AG04450 (cell line): Measurements from ENCODE around the gene PC. TPM values are rescaled to one million over a fixed set of nuclear protein-coding genes. Genes with fewer than 3 reads are reported as not detected.

Experiments used
- CTCF ChIA-PET: fragments of 300-600, 350-600 bp; formaldehyde crosslinking; extraction: SDS; loops from one replicate; lab custom pipeline; 2022; ENCODE audit warnings: antibody characterized with exemption, inconsistent platforms; lab: Charles Lee
- POLR2A ChIA-PET: fragments of 350-600 bp; formaldehyde crosslinking; extraction: SDS; loops from one replicate; lab custom pipeline; 2021; ENCODE audit warnings: antibody characterized with exemption, inconsistent platforms; lab: Yijun Ruan, JAX
- DNase-seq: peaks from one replicate; pipeline ENCODE4 v3.0.0-alpha.2; 2011; ENCODE audit warnings: low read depth, low spot score
- H3K27ac ChIP-seq: one replicate; pipeline ENCODE4 v1.5.1; 2012; ENCODE audit warnings: low read depth, low read length, control low read depth
- H3K27me3 ChIP-seq: one replicate; pipeline ENCODE4 v1.6.0; 2012; ENCODE audit warnings: low read length; ENCODE audit not compliant: control insufficient read depth, insufficient read depth
- H3K4me3 ChIP-seq: 2 replicates; pipeline ENCODE4 v1.5.1; 2011; ENCODE audit warnings: mild to moderate bottlenecking, low read depth, low read length, control low read depth
- H3K9me3 ChIP-seq: 2 replicates; pipeline ENCODE4 v1.5.1; 2012; ENCODE audit warnings: low read length; ENCODE audit not compliant: control insufficient read depth, insufficient read depth
- CTCF ChIP-seq: IDR thresholded peaks from 2 replicates; pipeline ENCODE4 v1.5.1; 2011; ENCODE audit warnings: low read depth, low read length, control low read depth, inconsistent platforms
- polyA plus RNA-seq: library from polyadenylated mRNA; depleted of rRNA; stranded (reverse); fragments of >200 nt; gene quantifications from 2 replicates; pipeline ENCODE4 v1.2.3, GENCODE V29; 2011

PC gene
- polyA plus RNA-seq, 1 experiment, result 12.1 TPM

- Histone ChIP-seq H3K27me3 (no peaks in the 10 kb centered on the region), H3K4me3 (no peak overlapping the region), H3K9me3 (no peaks in the 10 kb centered on the region), H3K27ac (no peak overlapping the region)
- TF ChIP-seq CTCF, result no peak
- DNase-seq, result no peak
- ChIA-PET CTCF (no interaction called here), POLR2A (no interaction called here)
Observed at GRCh38 chr11:66910669-66911068, 47.5 kb downstream of the PC start.

GRCh38 chr11:66910016-66910415 lies 48.2 kb downstream of the PC start:
- Histone ChIP-seq H3K4me3 (no peak overlapping the region), H3K9me3 (no peaks in the 10 kb centered on the region), H3K27ac (no peak overlapping the region), H3K27me3 (no peaks in the 10 kb centered on the region)
- TF ChIP-seq CTCF, result no peak
- POLR2A ChIA-PET, result no interaction called here
- DNase-seq, result no peak
- CTCF ChIA-PET, result no interaction called here

GRCh38 chr11:66909181-66909580 lies 49.0 kb downstream of the PC start:
- CTCF ChIA-PET, result no interaction called here
- no peak for TF ChIP-seq CTCF
- Histone ChIP-seq H3K27me3 (no peaks in the 10 kb centered on the region), H3K27ac (no peak overlapping the region), H3K4me3 (no peak overlapping the region), H3K9me3 (no peaks in the 10 kb centered on the region)
- POLR2A ChIA-PET, result no interaction called here
- no peak for DNase-seq

GRCh38 chr11:66907751-66908630 lies 50.2 kb downstream of the PC start:
- H3K9me3 ChIP-seq, result no peaks in the 10 kb centered on the region
- TF ChIP-seq CTCF, result no peak
- POLR2A ChIA-PET, result no interaction called here
- no peak overlapping the region for H3K27ac ChIP-seq
- no peaks in the 10 kb centered on the region for H3K27me3 ChIP-seq
- H3K4me3 ChIP-seq, result no peak overlapping the region
- CTCF ChIA-PET, result no interaction called here
- no peak for DNase-seq

- Histone ChIP-seq H3K4me3 (no peak overlapping the region), H3K27ac (peak overlapping the region; percentile 52), H3K9me3 (no peaks in the 10 kb centered on the region), H3K27me3 (no peaks in the 10 kb centered on the region)
- DNase-seq, result no peak
- ChIA-PET POLR2A (no interaction called here), CTCF (no interaction called here)
- no peak for TF ChIP-seq CTCF
Observed at GRCh38 chr11:66906061-66906733, 52.0 kb downstream of the PC start.
